NOMO-1 (cell line): ENCODE measurements around the gene SPATA21.

Experiments
- DNase-seq, 2 experiments: peaks; one replicate each; lab custom pipeline; 2025; ENCODE audit not compliant: unreplicated experiment in 2 of 2; lab: John Stamatoyannopoulos, UW

SPATA21 gene

DNA sequence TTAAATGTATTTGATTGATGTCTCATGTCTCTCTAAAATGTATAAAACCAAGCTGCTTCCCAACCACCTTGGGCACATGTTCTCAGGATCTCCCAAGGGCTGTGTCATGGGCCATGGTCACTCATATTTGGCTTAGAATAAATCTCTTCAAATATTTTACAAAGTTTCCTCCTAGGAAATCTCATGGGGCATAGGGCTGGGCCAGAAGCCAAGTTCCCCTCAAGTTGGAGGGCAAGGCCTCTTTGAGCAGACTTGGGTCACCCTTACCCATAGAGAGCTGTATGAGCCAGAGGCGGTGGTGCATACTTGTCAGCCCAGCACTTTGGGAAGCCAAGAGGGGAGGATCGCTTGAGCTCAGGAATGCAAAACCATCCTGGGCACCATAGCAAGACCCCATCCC is 82.6 kb downstream of the SPATA21 start:
- DNase-seq, result no peak

DNA sequence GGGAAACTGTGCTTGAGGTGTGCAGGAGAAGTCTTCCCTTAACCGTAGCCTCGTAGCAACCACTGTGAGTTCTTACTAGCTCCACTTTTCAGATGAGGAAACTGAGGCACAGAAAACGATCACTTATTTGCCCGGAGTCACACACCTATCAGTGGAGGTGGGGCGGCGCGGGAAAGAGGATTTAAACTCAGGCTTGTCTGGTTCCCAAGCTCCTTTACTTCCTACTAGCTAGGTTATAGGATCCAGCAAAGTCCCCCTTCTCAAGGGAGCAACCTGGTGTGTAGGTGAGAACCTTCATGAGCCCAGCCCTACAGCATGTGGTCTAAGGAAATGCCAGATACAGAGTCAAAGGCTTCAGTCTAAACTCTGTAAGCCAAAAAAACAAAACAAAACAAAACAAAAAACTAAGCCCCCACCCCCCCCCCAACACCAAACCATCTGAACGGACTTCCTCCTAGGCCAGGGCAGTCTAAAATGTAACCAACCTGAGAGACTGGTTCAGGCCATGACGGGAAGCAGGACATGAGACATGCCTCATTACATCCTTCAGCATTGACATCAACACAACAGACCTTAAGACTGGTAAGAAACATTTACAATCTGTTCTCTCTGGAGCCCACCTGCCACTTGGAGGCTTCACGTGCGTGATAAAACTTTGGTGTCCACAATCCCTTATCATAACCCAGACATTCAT is 84.2 kb downstream of the SPATA21 start:
- no peak for DNase-seq

DNA sequence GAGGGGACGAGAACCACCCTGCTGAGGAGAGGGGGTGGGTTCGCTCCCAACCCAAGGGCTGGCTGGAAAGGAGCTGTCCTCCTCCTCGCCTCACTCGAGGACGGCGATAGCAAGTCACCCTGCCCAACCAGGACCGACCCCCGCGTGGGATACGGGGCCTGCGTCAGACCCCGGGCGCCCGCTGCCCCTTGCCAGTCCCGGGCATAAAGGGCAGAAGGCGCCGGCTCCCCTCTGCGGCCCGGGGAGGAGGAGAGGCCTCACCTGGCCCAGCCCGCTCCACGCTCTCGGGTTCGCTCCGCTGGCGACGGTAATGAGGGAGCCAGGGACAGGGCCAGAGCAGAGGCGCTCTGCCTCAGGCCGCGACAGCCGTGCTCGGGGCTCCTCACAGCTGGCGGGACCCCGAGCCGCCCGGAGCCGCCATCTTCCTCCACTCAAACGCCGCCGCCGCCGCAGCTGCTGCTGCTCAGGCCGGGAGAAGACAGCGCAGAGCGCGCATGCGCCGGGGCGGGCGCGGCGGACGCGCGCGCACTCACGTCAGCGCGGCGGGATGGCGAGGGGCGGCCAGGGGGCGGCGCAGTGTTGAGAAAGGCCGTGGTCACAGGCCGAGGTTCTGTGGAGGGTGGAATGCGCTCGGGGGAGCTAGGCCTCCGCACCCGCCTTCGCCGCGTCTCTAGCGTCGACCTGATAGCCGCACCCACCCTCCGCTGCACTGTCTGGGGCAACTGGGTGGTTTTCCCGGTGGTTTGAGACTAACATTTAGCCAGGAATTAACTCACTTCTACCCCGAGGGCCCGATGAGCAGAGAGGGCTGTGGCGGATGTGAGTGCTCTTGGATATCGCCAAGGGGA is 85.0 kb downstream of the SPATA21 start, which contains the start of gene FBXO42:
Gene FBXO42, minus strand, starts transcription at position 487 of the 848 bp plus-strand sequence. CDS start 37,062 bp downstream, outside the sequence.
- peak; percentile 89 to 93 for DNase-seq

DNA sequence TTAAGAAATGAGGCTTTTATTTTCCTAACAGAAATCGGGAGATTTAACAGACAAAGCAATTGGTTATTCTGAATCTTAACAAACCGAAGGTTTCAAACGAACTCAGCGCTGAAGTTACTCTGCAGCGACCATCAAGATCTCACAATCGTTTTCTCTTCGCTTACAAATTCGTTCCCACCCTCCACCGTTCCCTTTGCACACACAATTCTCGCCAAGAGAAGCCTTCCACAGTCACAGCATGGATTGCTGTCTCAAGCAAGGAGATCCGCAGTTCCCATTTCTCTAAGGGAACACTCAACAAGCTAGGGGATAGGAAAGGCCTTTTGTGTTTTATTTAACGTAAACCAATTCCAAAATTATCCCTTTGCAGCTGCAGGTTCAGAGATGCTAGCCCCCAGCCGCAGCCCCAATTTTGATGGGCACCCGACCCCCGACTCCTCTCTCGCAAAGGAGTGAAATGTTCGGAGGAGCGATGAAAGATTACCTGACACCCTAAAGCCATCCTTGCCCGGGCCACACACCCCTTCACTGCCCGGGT is 85.7 kb downstream of the SPATA21 start:
- DNase-seq, result peak in 1 of 2 experiments; percentile 49

DNA sequence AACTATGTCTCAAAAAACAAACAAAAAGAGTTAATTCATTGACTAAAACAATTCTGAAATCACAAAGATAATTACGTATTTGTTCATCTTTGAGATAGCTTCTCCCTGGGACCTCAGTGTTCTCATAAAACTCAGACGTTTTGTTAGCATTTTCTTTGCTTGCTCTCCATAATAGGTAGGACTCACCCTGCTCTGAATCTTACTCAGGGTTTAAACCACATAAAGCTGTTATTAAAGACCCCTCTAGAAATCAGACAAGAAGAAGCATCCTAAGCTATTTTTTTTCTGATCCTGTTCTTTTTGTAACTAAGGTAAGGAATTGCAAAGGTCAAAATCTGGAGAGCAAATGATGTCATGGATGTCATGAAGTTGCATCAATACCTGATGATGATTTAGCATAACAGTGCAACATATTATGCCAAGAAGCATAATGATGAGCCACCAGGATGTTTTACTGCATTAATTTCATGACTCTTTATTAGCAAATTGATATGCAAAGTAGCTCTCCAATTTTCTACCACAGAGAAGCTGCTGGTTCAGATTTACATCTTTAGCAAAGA is 87.3 kb downstream of the SPATA21 start:
- DNase-seq, result no peak
